OCI-LY7 (cell line): ENCODE measurements around the gene LRIG2.

Experiments used
- EZH2phosphoT487 ChIP-seq: fragments of 200-600 bp; sonication (generic); IDR thresholded peaks from 2 replicates; pipeline ENCODE4 v1.6.1; 2018; ENCODE audit warnings: low read depth, borderline replicate concordance, mild to moderate bottlenecking, mixed run types, antibody characterized with exemption, low read length, moderate library complexity, mixed read lengths
- TF ChIP-seq, protein P1 (sequence below): fragments of 200-600 bp; sonication (generic); conservative IDR thresholded peaks from 2 replicates; pipeline ENCODE4 v1.5.1; 2014; ENCODE audit warnings: mild to moderate bottlenecking, antibody characterized with exemption, low read length, moderate library complexity, mixed read lengths

DNA sequence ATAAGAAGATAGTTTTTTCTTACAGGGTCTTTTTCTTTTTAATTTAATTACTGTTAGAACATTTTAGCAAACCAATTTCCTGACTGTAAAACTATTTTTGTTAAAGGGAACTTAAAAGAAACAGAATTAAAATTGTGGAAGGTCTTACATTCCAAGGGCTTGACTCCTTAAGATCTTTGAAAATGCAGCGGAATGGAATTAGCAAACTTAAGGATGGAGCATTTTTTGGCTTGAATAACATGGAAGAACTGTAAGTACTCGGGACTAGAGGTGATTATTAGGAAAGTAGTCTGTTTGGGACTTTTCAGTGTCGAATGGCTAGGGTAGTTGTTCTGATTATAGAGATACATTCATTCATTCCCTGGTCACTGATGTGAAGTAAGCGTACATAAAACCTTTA is 21.5 kb downstream of the LRIG2 start:
- TF ChIP-seq, protein P1, sequence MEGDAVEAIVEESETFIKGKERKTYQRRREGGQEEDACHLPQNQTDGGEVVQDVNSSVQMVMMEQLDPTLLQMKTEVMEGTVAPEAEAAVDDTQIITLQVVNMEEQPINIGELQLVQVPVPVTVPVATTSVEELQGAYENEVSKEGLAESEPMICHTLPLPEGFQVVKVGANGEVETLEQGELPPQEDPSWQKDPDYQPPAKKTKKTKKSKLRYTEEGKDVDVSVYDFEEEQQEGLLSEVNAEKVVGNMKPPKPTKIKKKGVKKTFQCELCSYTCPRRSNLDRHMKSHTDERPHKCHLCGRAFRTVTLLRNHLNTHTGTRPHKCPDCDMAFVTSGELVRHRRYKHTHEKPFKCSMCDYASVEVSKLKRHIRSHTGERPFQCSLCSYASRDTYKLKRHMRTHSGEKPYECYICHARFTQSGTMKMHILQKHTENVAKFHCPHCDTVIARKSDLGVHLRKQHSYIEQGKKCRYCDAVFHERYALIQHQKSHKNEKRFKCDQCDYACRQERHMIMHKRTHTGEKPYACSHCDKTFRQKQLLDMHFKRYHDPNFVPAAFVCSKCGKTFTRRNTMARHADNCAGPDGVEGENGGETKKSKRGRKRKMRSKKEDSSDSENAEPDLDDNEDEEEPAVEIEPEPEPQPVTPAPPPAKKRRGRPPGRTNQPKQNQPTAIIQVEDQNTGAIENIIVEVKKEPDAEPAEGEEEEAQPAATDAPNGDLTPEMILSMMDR = no peak
- no peak for TF ChIP-seq EZH2phosphoT487
